Parathyroid adenoma (tissue), 2 donors: ENCODE results near the gene SHQ1.

ENCODE experiments used
- H2AFZ ChIP-seq: fragments of 300-600 bp; sonication (generic); one replicate; pipeline ENCODE4 v1.7.0; 2017; ENCODE audit warnings: antibody characterized with exemption, mild to moderate bottlenecking
- H3K27ac ChIP-seq: fragments of 300-600 bp; sonication (generic); one replicate; pipeline ENCODE4 v1.7.0; 2017
- H3K27me3 ChIP-seq: fragments of 300-600 bp; sonication (generic); one replicate; pipeline ENCODE4 v1.7.0; 2017; ENCODE audit warnings: low read length; ENCODE audit not compliant: control insufficient read depth, insufficient read depth
- H3K36me3 ChIP-seq: fragments of 300-600 bp; sonication (generic); one replicate; pipeline ENCODE4 v1.7.0; 2017; ENCODE audit warnings: low read length; ENCODE audit not compliant: control insufficient read depth, insufficient read depth
- H3K4me1 ChIP-seq: fragments of 300-600 bp; sonication (generic); one replicate; pipeline ENCODE4 v1.7.0; 2017; ENCODE audit warnings: control low read depth
- H3K4me2 ChIP-seq: fragments of 300-600 bp; sonication (generic); one replicate; pipeline ENCODE4 v1.7.0; 2017; ENCODE audit warnings: low read length
- H3K4me3 ChIP-seq: fragments of 300-600 bp; sonication (generic); one replicate; pipeline ENCODE4 v1.7.0; 2017; ENCODE audit warnings: low read depth, low read length
- H3K79me2 ChIP-seq: fragments of 300-600 bp; sonication (generic); one replicate; pipeline ENCODE4 v1.7.0; 2017; ENCODE audit warnings: control low read depth
- H3K9ac ChIP-seq: fragments of 300-600 bp; sonication (generic); one replicate; pipeline ENCODE4 v1.7.0; 2017; ENCODE audit warnings: mild to moderate bottlenecking
- H3K9me3 ChIP-seq: fragments of 300-600 bp; sonication (generic); one replicate; pipeline ENCODE4 v1.7.0; 2017; ENCODE audit warnings: low read length; ENCODE audit not compliant: control insufficient read depth
- TF ChIP-seq, protein P1 (sequence below): fragments of 300-600 bp; sonication (generic); IDR thresholded peaks from one replicate; pipeline ENCODE4 v1.7.0; 2017; ENCODE audit warnings: antibody characterized with exemption, mild to moderate bottlenecking
- donor health status: primary hyperparathyroidism.

Gene SHQ1

DNA sequence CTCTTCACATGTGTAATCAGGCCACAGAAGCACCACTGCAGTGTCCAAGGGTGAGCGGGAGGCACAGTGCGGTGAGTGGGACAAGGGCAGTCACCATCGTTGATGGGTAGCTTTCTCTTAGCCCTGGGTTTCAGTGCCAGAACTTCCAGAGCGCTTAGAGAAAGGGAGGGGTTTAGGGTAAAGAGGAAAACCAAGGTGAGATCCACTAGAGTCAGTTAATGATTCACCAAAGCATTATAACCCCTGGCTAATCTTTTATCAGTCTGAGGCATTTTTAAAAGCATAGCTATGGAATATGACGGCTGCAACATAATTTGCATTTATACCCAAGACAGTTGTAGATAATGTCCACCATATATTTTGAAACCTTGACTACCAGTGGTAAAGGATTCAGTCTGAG is 94.8 kb downstream of the SHQ1 start:
- Histone ChIP-seq H3K9me3 (no peaks in the 10 kb centered on the region), H3K4me2 (no peak overlapping the region), H3K9ac (no peak overlapping the region), H3K4me3 (no peak overlapping the region), H3K79me2 (no peaks in the 10 kb centered on the region), H3K27ac (no peak overlapping the region), H3K36me3 (no peaks in the 10 kb centered on the region), H3K27me3 (no peaks in the 10 kb centered on the region), H2AFZ (no peak overlapping the region), H3K4me1 (no peaks in the 10 kb centered on the region)
- TF ChIP-seq, protein P1, sequence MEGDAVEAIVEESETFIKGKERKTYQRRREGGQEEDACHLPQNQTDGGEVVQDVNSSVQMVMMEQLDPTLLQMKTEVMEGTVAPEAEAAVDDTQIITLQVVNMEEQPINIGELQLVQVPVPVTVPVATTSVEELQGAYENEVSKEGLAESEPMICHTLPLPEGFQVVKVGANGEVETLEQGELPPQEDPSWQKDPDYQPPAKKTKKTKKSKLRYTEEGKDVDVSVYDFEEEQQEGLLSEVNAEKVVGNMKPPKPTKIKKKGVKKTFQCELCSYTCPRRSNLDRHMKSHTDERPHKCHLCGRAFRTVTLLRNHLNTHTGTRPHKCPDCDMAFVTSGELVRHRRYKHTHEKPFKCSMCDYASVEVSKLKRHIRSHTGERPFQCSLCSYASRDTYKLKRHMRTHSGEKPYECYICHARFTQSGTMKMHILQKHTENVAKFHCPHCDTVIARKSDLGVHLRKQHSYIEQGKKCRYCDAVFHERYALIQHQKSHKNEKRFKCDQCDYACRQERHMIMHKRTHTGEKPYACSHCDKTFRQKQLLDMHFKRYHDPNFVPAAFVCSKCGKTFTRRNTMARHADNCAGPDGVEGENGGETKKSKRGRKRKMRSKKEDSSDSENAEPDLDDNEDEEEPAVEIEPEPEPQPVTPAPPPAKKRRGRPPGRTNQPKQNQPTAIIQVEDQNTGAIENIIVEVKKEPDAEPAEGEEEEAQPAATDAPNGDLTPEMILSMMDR = no peak

DNA sequence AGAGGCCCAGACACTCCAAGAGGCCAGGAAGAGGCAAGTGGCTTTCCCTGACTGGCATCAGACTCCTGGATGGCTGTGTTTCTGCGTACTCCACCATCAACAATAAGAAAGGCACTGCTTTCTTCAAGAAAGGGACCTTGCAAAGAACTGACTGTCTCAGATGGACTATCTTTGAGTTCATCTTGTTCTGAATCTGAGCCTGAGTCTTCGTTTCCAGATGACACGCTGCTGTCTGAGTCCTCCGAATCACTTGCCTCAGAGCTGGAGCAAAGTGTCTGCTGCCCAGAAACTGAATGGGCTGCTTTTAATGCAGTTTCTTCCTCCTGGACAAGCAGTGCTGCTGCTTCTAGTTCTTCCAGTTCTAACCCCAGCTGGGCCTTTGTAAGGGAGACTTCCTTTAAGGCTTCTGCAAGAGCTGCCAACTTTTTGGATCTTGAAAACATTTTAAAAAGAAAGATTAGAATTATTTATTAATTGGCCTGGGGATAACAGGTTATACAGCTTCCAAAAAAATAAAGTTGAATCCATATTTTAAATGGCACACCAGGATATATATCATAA is 97.8 kb downstream of the SHQ1 start:
- TF ChIP-seq, protein P1 = no peak
- no peak overlapping the region for H2AFZ ChIP-seq
- no peak overlapping the region for H3K9ac ChIP-seq
- H3K79me2 ChIP-seq = no peaks in the 10 kb centered on the region
- no peaks in the 10 kb centered on the region for H3K36me3 ChIP-seq
- H3K9me3 ChIP-seq = no peaks in the 10 kb centered on the region
- H3K4me3 ChIP-seq = no peak overlapping the region
- no peak overlapping the region for H3K4me2 ChIP-seq
- H3K4me1 ChIP-seq = no peaks in the 10 kb centered on the region
- no peak overlapping the region for H3K27ac ChIP-seq
- no peaks in the 10 kb centered on the region for H3K27me3 ChIP-seq

DNA sequence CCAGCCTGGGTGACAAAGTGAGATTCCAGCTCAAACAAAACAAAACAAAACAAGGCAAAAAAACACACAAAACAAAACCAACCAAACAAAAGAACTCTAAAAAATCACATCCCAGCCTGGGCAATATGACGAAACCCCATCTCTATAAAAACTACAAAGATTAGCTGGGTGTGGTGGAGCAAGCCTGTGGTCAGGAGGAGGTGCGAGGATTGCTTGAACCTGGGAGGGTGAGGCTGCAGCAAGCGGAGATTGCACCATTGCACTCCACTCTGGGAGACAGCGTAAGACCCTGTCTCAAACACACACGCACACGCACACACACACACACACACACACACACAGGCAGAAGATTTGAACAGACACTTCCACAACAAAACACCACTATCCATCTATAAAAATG is 99.6 kb downstream of the SHQ1 start:
- no peaks in the 10 kb centered on the region for H3K79me2 ChIP-seq
- H3K27ac ChIP-seq = no peak overlapping the region
- no peak overlapping the region for H2AFZ ChIP-seq
- no peaks in the 10 kb centered on the region for H3K4me1 ChIP-seq
- no peaks in the 10 kb centered on the region for H3K36me3 ChIP-seq
- H3K4me3 ChIP-seq = no peak overlapping the region
- no peak overlapping the region for H3K9ac ChIP-seq
- TF ChIP-seq, protein P1 = no peak
- H3K27me3 ChIP-seq = no peaks in the 10 kb centered on the region
- H3K4me2 ChIP-seq = no peak overlapping the region
- H3K9me3 ChIP-seq = no peaks in the 10 kb centered on the region

DNA sequence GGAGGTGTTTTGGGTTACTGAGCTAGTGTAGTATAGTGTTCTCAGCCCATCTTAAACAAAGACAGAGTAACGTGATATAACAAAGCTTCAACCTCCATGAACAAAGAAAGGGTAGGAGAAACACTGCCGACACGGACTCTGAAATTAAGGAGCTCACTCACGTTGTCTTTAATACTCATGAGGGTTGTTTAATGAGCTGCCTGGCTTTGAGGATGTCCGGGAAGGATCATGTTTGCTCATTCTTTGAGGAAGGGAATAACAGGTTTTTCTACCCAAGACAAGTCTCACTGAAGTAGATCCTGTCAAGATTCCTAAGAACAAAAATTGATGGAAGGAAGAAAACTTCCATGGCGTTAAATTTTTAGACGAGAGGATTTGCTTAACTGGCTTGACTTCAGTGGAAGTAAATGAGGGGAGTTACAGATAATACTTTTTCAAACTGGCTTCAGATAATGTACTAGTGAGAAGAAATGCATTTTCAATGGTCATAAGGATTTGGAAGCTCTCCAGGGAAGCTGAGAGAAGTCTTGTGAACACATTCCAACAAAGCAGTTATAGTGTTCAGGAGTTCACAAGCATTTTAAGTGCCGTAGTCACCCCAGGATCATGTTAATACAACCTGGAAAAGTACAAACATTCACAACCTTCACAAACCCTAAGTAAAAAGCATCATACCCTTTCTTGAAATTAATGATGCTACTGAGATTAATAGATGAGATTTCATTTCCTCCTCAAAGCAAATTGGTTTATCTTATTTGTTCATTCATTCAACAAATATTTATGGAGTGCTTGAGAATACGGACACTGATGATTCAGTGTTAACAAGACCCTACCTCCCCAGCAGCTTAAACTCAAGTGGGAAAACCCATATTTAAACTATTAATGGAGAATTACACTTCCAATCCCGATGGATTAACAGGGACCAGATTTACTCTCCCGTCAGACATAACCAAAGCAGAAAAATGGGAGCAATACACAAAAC is 101.5 kb downstream of the SHQ1 start:
- no peak overlapping the region for H3K27ac ChIP-seq
- TF ChIP-seq, protein P1 = no peak
- no peaks in the 10 kb centered on the region for H3K36me3 ChIP-seq

More for the DNA sequence above, 101.5 kb downstream of the SHQ1 start:
- Histone ChIP-seq H3K27me3 (no peaks in the 10 kb centered on the region), H3K9ac (no peak overlapping the region), H3K4me2 (no peak overlapping the region), H3K4me1 (no peaks in the 10 kb centered on the region), H3K79me2 (no peaks in the 10 kb centered on the region), H2AFZ (no peak overlapping the region), H3K4me3 (no peak overlapping the region), H3K9me3 (no peaks in the 10 kb centered on the region)
